Ishikawa (cell line): ENCODE results near the gene C6orf120.

ENCODE experiments used
- CEBPB ChIP-seq: IDR thresholded peaks from 2 replicates; pipeline ENCODE4 v1.6.1; 2012
- CREB1 ChIP-seq: IDR thresholded peaks from 2 replicates; pipeline ENCODE4 v1.6.1; 2012; ENCODE audit warnings: low read depth
- EGR1 ChIP-seq: IDR thresholded peaks from 2 replicates; pipeline ENCODE4 v1.6.1; 2012
- EP300 ChIP-seq: IDR thresholded peaks from 2 replicates; pipeline ENCODE4 v1.6.1; 2012; ENCODE audit warnings: borderline replicate concordance
- FOXM1 ChIP-seq: IDR thresholded peaks from 2 replicates; pipeline ENCODE4 v1.6.1; 2012; ENCODE audit warnings: low read depth, borderline replicate concordance
- MAX ChIP-seq: IDR thresholded peaks from 2 replicates; pipeline ENCODE4 v1.6.1; 2012
- NFIC ChIP-seq: IDR thresholded peaks from 2 replicates; pipeline ENCODE4 v1.6.1; 2012
- RAD21 ChIP-seq: IDR thresholded peaks from 2 replicates; pipeline ENCODE4 v1.6.1; 2012; ENCODE audit warnings: low read depth
- TAF1 ChIP-seq: IDR thresholded peaks from 2 replicates; pipeline ENCODE4 v1.6.1; 2012; ENCODE audit warnings: low read depth, mild to moderate bottlenecking
- TCF12 ChIP-seq: IDR thresholded peaks from 2 replicates; pipeline ENCODE4 v1.6.1; 2012; ENCODE audit warnings: low read depth
- TEAD4 ChIP-seq: IDR thresholded peaks from 2 replicates; pipeline ENCODE4 v1.6.1; 2012
- USF1 ChIP-seq: IDR thresholded peaks from 2 replicates; pipeline ENCODE4 v1.6.1; 2012
- YY1 ChIP-seq: IDR thresholded peaks from 2 replicates; pipeline ENCODE4 v1.6.1; 2012; ENCODE audit warnings: low read depth
- ZBTB7A ChIP-seq: IDR thresholded peaks from 2 replicates; pipeline ENCODE4 v1.6.1; 2012; ENCODE audit warnings: low read depth
- TF ChIP-seq, protein P1 (sequence below): IDR thresholded peaks from 2 replicates; pipeline ENCODE4 v1.6.1; 2012; ENCODE audit warnings: low read depth, mild to moderate bottlenecking

Gene C6orf120

GRCh38 chr6:169723200-169723909 is 21.4 kb downstream of the C6orf120 start:
- peak; percentile 43 for TF ChIP-seq TEAD4
- TF ChIP-seq NFIC = peak; percentile 58
- no peak for TF ChIP-seq RAD21
- TF ChIP-seq TAF1 = no peak

DNA sequence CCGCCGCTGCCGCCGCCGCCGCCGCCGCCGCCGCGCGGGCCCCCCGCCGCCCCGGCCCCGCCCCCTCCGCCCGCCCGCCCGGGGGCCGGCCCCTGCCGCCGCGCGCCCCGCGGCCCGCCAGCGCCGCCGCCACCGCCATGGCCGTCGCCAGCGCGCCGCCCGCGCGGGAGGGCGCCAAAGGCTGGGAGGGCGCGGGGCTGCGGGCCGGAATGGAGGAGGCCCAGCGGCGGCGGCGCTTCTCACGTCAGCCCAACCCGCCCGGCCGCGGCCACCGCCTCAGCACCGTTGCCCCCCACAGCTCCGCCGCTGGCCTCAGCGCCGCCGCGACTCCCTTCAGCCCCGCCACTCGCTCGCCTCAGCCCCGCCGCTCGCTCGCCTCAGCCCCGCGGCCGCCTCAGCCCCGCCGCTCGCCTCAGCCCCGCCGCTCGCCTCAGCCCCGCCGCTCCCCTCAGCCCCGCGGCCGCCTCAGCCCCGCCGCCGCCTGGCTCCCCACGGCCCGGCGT is 22.1 kb downstream of the C6orf120 start:
- no peak for TF ChIP-seq EP300
- TF ChIP-seq YY1 = 0 out of 2 replicates have a peak, but pooled peaks have one; percentile 10

GRCh38 chr6:169724494-169725124 is 22.7 kb downstream of the C6orf120 start, which contains the start of gene PHF10:
TSS of gene PHF10 (minus strand) at chr6:169724500. CDS start at chr6:169723931, 569 bp downstream.
- TF ChIP-seq TAF1 (no peak; the same call in 1 of the 2 replicates), MAX (peak; percentile 94), YY1 (no peak), RAD21 (no peak), CREB1 (no peak), EP300 (no peak), EGR1 (no peak), ZBTB7A (peak; percentile 79), CEBPB (no peak), FOXM1 (no peak), TCF12 (0 out of 2 replicates have a peak, but pooled peaks have one; percentile 29), TEAD4 (no peak), NFIC (0 out of 2 replicates have a peak, but pooled peaks have one; percentile 7), USF1 (no peak)
- TF ChIP-seq, protein P1, sequence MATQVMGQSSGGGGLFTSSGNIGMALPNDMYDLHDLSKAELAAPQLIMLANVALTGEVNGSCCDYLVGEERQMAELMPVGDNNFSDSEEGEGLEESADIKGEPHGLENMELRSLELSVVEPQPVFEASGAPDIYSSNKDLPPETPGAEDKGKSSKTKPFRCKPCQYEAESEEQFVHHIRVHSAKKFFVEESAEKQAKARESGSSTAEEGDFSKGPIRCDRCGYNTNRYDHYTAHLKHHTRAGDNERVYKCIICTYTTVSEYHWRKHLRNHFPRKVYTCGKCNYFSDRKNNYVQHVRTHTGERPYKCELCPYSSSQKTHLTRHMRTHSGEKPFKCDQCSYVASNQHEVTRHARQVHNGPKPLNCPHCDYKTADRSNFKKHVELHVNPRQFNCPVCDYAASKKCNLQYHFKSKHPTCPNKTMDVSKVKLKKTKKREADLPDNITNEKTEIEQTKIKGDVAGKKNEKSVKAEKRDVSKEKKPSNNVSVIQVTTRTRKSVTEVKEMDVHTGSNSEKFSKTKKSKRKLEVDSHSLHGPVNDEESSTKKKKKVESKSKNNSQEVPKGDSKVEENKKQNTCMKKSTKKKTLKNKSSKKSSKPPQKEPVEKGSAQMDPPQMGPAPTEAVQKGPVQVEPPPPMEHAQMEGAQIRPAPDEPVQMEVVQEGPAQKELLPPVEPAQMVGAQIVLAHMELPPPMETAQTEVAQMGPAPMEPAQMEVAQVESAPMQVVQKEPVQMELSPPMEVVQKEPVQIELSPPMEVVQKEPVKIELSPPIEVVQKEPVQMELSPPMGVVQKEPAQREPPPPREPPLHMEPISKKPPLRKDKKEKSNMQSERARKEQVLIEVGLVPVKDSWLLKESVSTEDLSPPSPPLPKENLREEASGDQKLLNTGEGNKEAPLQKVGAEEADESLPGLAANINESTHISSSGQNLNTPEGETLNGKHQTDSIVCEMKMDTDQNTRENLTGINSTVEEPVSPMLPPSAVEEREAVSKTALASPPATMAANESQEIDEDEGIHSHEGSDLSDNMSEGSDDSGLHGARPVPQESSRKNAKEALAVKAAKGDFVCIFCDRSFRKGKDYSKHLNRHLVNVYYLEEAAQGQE = no peak

GRCh38 chr6:169725125-169726048 is 23.5 kb downstream of the C6orf120 start:
- TF ChIP-seq TAF1 (no peak), MAX (no peak), TCF12 (no peak), CREB1 (no peak), EP300 (no peak), CEBPB (no peak), EGR1 (no peak), YY1 (no peak), ZBTB7A (no peak), NFIC (no peak), USF1 (no peak), TEAD4 (no peak), RAD21 (no peak), FOXM1 (no peak)
- TF ChIP-seq, protein P1 = no peak

- TF ChIP-seq FOXM1 (no peak), TAF1 (no peak), EGR1 (no peak), TEAD4 (no peak), MAX (no peak), YY1 (no peak), EP300 (no peak), CEBPB (no peak), USF1 (no peak), RAD21 (no peak), CREB1 (no peak), ZBTB7A (no peak)
- TF ChIP-seq, protein P1 = no peak
Measured at GRCh38 chr6:169726049-169726400, 24.1 kb downstream of the C6orf120 start.
